HFFc6 (cell line): ENCODE measurements around the gene ALK. TPM values are rescaled to one million over a fixed set of nuclear protein-coding genes. Genes with fewer than 3 reads are reported as not detected.
A peak's percentile ranks its signal among the peaks of the same experiment; 100 is the strongest.
"Not testable (repeated sequence)": the region's sequence is repeated elsewhere in the genome, so short reads cannot be mapped to it uniquely, and the experiment has no call there.

Experiments used
- DNase-seq: peaks from one replicate; pipeline ENCODE4 v3.0.0-alpha.2; 2018
- H3K27ac Mint-ChIP-seq: 2 replicates; pipeline ENCODE4 v1.8.0; 2020; ENCODE audit warnings: mild to moderate bottlenecking, mixed read lengths
- H3K27me3 Mint-ChIP-seq: 2 replicates; pipeline ENCODE4 v1.8.0; 2021; ENCODE audit warnings: mild to moderate bottlenecking, moderate library complexity, mixed read lengths; ENCODE audit not compliant: insufficient read depth
- H3K36me3 Mint-ChIP-seq: 2 replicates; pipeline ENCODE4 v1.8.0; 2021; ENCODE audit warnings: low read depth, mixed read lengths
- H3K4me1 Mint-ChIP-seq: 2 replicates; pipeline ENCODE4 v1.8.0; 2020; ENCODE audit warnings: low read depth, mixed read lengths
- H3K4me3 Mint-ChIP-seq: 2 replicates; pipeline ENCODE4 v1.8.0; 2020; ENCODE audit warnings: mild to moderate bottlenecking, moderate library complexity, mixed read lengths
- H3K9me3 Mint-ChIP-seq: 2 replicates; pipeline ENCODE4 v1.8.0; 2020; ENCODE audit warnings: mild to moderate bottlenecking, mixed read lengths
- CTCF ChIP-seq: fragments of 200-600 bp; sonication (generic); IDR thresholded peaks from 2 replicates; pipeline ENCODE4 v1.5.0; 2021; ENCODE audit warnings: antibody characterized with exemption, mild to moderate bottlenecking
- total RNA-seq, 6 experiments: library from RNA; stranded (reverse); fragmentation: NEBNext Ultra II Directional; extraction: Animal tissue kit (Norgen Biotek cat#: 25700); gene quantifications; 2 replicates in 1 of 6; 3 replicates in 5 of 6; pipeline ENCODE4 v1.2.3, GENCODE V29; 2021

Gene ALK
- total RNA-seq, 6 experiments from 2014 or later: not detected

DNA sequence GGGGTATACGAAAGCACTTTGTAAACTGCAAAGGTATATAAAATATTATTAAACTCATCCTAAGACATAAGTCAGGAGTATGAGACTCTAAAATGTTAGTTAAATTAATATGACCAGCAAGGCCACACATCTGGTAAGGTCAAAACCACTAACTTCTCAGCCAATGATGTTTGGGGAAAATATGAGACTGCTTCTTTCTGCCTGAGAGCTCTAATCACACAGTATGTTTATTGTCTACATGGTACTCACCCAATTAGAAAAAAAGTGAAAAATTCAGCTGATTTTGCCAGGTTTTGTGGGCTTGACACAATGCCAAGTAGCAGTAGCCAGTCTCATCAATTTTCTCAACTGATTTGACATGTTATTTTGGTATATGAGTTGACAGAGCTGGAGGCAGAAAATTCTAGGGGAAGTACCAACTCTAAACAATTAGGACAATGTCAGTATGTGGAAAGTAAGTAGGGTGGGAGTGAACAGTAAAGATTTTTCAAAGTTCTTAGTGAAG is 87.3 kb downstream of the ALK start:
- no peak overlapping the region for H3K4me3 Mint-ChIP-seq
- no peaks in the 10 kb centered on the region for H3K4me1 Mint-ChIP-seq
- no peak overlapping the region for H3K27ac Mint-ChIP-seq
- no peaks in the 10 kb centered on the region for H3K36me3 Mint-ChIP-seq
- H3K27me3 Mint-ChIP-seq: peaks cover 3% of the 10 kb centered on the region; the same call in 1 of the 2 replicates
- no peak for TF ChIP-seq CTCF
- no peak for DNase-seq
- peaks cover 4% of the 10 kb centered on the region; the same call in 1 of the 2 replicates for H3K9me3 Mint-ChIP-seq

DNA sequence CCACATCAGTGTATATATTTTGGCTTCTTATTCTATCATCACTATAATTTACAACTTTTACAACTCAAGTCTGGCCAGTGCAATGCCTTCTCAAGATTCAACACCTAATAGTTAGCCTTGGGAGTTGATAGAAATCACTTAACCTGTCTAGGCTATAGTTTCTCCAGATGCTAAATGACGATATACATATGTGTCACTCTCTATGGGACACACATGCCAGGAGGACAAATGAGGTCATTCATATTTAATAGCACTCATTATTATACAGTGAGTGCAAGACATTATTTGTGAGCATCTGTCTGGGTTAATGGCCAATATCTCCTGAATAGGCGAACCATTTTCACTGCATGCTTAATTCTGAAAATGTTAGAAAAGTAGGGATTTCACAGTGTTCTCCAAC is 89.8 kb downstream of the ALK start:
- no peak for TF ChIP-seq CTCF
- Mint-ChIP-seq H3K27ac (no peak overlapping the region), H3K27me3 (peaks cover 3% of the 10 kb centered on the region; the same call in 1 of the 2 replicates), H3K4me1 (no peaks in the 10 kb centered on the region), H3K36me3 (no peaks in the 10 kb centered on the region), H3K9me3 (peaks cover 4% of the 10 kb centered on the region; the same call in 1 of the 2 replicates), H3K4me3 (no peak overlapping the region)
- DNase-seq: no peak

DNA sequence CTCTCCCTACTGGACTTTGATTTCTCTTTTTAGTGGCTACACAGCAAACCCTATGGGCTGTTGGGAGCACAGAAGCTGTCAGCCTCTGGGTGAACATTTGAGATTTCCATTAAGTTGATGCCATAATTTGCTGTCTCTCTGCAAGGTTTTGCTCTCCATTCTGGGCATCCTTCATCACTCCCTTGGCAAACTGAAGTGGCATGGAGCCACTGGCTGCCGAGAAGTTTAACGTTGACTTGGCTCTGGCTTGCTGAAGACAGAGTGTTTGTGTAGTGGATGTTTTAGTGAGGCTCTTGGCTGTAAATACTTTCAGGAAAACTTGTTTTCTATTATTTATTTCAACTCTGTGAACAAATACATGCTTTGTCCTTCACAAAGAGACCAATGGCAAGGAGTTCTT is 91.5 kb downstream of the ALK start:
- no peak overlapping the region for H3K27ac Mint-ChIP-seq
- H3K4me3 Mint-ChIP-seq: no peak overlapping the region
- no peak for DNase-seq
- no peaks in the 10 kb centered on the region for H3K4me1 Mint-ChIP-seq
- peaks cover 5% of the 10 kb centered on the region for H3K27me3 Mint-ChIP-seq
- no peaks in the 10 kb centered on the region for H3K36me3 Mint-ChIP-seq
- no peak for TF ChIP-seq CTCF
- H3K9me3 Mint-ChIP-seq: peaks cover 4% of the 10 kb centered on the region; the same call in 1 of the 2 replicates

GRCh38 chr2:29824145-29824544 is 97.2 kb downstream of the ALK start:
- H3K27me3 Mint-ChIP-seq, DNase-seq: not testable (repeated sequence)

DNA sequence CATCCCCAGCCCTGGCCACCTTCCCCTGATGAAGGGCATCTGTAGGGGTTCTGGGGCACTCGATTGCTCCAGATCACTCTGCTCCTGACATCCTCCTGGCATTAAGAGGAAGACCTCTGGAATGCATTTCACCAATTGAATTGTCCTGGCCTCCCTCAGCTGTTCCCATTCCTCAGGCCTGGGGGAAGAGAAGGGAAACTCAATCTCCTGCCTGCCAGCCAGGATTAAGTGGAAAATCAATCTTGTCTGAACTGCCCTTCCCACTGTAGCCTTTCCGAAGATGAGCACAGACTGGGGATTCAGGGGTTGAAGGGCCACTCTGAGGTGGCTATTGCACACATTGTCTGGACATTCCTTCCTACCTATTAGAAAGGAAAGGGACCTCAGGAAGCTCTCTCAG is 99.8 kb downstream of the ALK start:
- no peak for DNase-seq
- no peak overlapping the region for H3K4me3 Mint-ChIP-seq
- H3K9me3 Mint-ChIP-seq: no peaks in the 10 kb centered on the region
- H3K4me1 Mint-ChIP-seq: no peaks in the 10 kb centered on the region
- peaks cover 8% of the 10 kb centered on the region; the same call in 1 of the 2 replicates for H3K27me3 Mint-ChIP-seq
- H3K27ac Mint-ChIP-seq: no peak overlapping the region
- H3K36me3 Mint-ChIP-seq: no peaks in the 10 kb centered on the region
- no peak for TF ChIP-seq CTCF

More at GRCh38 chr2:29824145-29824544, 97.2 kb downstream of the ALK start:
- TF ChIP-seq CTCF: peak; percentile 61
- H3K36me3 Mint-ChIP-seq, H3K4me3 Mint-ChIP-seq, H3K4me1 Mint-ChIP-seq, H3K27ac Mint-ChIP-seq, H3K9me3 Mint-ChIP-seq: not testable (repeated sequence)

- Mint-ChIP-seq H3K4me3 (no peak overlapping the region), H3K9me3 (no peaks in the 10 kb centered on the region), H3K27me3 (peaks cover 9% of the 10 kb centered on the region; the same call in 1 of the 2 replicates)
Measured at GRCh38 chr2:29819570-29819969, 101.8 kb downstream of the ALK start.

More at GRCh38 chr2:29819570-29819969, 101.8 kb downstream of the ALK start:
- no peaks in the 10 kb centered on the region for H3K4me1 Mint-ChIP-seq
- H3K27ac Mint-ChIP-seq: no peak overlapping the region
- DNase-seq: no peak
- H3K36me3 Mint-ChIP-seq: no peaks in the 10 kb centered on the region
- no peak for TF ChIP-seq CTCF
